T-helper 9 cell (primary cell): ENCODE data around the gene SPRY1.

Experiments used
- DNase-seq: peaks from one replicate; pipeline ENCODE4 v3.0.0-alpha.2; 2020

Gene SPRY1

DNA sequence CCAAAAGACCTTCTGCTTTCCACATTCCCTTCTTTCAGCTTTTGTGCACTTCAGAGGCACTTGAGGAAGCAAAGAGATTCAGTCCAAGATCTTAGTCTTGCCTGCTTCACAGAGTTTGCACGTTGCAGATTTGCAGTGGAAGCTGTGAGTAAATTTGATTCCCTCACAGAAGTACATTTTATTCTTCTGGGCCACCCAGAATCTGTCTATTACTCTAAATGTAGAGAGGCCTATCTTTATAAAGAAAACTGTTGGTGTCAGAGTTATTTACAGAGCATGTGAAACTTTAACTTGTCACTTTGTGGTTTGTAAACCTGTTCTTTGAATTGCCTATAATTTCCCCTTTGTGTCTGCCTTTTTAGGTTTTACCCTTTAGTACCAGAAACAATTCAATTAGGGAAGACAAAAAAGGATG, 15.5 kb downstream of the SPRY1 start:
- no peak for DNase-seq

DNA sequence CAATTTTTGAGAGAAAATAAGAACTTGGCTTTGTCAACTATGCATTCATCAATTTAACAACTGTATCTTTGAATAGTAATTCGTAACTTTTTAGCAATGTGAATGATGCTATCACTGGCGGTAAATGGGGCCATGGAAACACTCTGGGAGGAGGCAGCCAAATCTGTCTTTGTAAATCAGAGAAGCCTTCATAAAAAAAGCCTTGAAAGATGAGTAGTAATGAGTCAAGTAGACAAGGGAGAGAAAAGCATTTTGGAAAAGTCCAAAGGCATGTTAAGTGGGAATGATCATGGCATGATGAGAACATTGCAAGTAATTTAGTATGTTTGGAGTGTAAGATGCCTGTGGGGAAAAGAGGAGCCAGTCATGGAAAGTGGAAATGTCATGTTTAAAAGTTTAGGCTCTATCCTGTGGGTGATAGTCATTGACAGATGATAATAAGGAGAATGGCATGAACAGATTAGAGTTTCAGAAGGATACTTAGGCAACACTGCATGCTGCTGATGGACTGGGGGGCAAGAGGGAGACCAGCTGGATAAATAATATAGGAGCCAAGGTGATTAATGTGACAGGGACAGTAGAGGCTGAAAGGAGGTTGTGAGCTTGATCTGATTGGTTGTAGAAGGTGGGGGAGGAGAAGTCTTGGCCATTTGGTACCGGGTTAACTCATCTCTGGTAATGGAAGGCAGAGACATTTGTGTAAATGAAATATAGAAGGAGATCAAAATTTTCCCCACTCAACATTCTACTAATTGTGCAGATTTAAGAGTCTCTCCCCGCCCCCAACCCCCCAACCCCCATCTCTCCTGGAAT, 16.3 kb downstream of the SPRY1 start:
- no peak for DNase-seq

DNA sequence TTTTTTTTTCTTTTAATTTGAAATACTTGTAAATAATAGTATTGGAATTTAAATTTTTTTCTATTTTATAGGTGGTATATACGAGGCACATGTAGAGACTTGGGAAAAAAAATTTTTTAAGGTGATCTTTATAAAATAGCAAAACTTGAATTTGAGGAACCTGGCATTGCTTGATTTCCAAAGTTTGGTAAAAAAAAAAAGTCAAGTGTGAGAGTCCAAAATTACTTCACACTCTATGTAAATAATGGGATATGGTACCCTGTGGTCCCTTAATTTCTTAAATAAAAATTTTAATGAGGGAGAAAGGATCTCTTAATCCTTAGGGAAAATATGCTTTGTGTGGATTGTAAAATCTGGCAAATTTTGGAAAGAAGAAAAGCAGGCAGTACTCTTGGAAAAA, 19.0 kb downstream of the SPRY1 start:
- no peak for DNase-seq

DNA sequence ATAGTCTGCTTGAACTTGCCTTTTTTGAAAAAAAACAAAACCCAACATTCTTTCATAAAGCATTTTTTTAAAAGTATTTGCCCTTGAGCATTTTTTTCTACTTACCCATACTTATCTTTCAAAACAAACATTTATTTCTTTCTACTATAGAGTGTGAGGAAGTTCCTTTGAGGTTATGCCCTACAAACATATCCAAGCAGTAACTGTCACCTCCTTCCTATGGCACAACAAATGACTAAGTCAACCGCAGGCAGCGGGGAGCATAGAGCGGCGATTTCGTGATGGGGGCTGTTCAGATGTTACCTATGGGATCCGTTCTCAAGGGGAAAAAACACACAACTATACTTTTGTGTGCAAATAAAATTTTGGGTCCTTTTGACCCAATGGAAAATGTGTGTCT, 19.4 kb downstream of the SPRY1 start:
- no peak for DNase-seq

DNA sequence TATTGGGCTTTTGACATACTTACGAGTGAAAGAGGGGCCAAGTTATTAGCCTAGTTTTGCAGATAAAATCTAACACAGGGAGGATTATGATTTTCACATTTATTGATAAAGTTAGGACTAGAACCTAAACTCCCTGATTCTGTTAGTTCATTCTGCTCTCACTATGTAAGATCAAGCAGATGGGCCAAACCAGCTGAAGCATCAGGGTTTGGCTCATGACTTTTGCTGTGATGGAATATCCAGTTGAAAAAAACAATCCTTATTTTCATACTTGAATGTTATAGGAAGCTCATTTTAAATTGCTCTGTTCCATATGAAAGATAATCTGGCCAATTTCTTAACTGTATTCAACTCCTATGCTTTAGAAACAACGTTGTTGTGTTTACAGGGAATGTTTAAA, 21.2 kb downstream of the SPRY1 start:
- no peak for DNase-seq

DNA sequence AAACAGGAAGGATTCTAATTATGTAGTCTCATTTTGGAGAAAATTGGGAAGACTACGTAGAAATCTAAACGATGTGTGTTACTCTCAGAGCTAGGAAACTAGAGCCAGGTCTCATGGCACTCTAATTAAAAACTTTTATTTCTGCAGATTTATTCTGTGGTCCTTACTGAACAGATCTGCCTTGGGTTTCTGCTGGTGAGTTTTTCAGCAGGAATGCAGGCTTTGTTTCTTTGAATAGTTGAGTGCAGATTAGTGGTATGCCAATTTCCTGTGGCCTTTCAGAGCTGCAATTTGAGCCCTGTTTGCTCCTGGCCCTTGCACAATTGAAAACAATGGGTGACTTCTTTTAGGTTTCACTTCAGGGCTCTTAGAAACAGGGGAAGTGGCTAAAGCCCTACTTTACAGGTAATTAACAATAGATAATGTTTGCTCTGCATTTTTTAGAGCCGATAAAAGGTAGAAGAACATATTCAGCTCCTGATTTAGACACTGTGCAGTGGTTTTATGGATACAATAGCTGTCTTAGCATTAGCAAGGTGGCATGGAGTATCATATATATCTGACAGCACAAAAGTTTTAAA, 21.8 kb downstream of the SPRY1 start:
- no peak for DNase-seq

DNA sequence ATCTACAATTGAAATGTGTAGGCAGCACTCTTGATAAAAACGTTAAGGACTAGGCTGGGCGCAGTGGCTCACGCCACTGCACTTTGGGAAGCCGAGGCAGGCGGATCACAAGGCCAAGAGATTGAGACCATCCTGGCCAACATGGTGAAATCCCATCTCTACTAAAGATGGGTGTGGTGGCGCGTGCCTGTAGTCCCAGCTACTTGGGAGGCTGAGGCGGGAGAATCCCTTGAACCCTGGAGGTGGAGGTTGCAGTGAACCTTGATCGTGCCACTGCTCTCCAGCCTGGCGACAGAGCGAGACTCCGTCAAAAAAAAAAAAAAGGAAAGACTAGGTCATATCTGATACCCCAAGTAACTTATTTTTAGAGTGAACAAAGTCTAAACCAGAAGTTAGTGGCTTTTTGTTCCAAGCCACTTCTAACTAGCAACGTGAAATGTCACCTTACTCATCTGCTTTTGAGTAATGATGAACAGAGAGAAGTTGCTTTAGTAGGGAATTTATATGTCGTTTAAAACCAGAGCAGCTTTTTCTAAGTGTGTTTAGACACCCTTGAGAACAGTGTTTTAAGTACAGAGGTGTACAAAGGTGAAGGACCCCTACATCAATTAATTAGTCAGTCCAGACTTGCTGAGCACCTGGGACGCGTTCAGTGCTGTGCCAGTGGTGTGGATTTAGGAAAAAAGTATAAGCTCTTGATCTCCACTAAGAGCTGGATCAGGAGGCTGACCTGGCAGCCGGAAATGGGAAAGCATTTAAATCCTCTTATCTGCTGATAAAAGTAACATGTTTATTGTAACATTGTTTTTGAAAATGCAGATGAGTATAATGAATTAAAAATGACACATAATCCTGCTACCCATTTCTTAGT, 23.5 kb downstream of the SPRY1 start:
- no peak for DNase-seq

DNA sequence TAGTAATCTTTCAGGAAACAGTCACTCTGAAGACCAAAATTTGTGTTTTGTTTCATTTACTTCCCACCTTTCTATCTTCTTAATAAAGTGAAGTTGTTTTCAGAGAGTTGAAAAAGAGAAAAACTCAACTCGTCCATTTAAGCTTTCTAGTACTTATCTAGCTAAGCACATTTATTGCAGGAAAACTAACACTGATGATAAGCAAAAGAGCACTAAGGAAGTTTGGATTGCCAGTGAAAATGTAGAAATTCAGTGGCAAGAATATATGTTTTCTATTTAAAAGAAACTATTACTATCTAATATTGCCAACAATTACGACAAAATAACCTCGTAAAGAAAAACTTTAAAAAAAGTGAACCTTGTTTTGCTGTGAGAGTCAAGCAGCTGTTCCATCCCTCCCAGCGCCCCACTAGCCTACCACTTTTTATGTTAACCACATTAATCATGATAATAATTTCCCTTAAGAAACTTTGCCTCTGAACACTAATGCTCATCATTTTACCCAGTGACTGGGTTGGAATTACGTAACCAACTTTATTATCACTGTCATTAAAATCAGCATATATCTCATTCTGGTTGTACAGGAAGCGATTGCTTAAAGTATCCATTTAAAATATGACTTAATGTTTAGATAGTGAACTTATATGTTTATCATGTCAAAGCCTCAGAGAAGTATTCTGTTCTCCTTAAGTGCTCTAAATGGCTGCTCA, 24.8 kb downstream of the SPRY1 start:
- DNase-seq, result no peak

DNA sequence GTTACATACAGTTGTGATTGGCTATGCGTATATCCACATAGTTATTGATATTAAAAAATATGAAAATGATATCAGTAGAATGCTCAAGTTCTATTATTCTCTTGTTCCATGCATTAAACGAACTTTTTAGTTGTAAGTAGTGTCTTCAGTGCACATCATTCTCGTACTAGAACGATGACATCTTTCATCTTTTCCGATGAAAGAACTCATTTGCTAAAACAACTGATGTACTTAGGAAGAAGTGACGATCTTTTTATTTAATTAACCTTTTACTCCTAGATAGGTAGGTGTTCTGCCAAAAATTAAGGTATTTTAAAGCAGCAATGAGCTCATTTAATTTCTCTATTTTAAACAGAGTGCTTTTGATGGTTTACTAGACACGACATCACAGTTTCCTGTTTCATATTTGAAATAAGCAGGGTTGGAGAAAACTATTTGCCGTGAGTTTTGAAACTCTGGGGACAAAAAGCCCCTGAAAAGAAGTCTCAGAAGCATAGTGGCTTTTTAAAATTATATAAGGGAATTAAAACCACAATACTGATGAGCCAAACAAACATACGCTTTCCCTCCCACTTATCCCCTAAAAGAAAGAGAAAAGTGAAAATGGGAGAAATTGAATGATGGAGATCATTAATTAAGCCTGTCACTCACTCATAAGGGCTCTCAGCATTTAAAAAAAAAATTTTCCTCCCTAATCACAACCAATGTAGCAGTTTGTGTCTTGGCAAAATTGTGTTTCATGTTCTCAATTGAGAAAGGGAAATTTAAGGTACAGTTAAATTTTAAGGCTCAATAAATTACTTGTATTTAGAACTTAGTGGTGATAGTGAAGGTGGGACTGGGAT, 25.6 kb downstream of the SPRY1 start:
- DNase-seq, result no peak

DNA sequence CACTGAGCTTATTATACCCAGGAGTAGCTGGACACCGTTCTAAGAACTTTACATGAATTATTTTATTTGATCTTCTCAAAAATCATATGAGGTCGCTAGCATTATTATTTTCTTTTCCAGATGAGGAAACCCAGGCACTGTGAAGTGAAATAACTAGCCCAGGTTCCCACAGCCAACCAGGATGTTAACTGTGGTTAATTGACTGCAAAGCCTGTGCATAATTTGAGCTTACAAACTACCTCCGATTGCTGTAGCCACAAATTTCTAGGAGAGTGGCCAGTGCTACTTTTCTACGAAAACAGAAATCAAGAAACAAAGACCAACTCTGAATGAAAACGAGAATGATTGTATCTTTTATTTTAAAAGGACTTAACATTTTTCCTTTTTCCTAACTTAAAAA, 27.2 kb downstream of the SPRY1 start:
- DNase-seq, result no peak

DNA sequence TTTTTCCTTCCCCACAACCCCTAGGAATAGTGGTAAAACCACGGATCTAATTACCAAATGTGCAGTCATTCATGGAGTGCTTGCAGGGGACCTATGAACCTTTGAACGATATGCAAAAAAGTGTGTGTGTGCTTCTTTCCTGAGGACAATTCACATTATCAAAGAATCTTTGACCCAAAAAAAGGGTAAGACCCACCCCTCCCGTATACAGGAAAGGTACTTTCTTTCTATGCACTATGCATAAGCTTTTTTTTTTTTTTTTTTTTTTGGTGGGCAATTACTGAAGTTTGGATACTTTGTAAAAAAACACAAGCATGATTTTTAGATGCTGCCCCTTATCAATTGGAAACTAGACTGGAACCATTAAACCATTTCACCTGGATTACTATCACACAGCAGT, 31.4 kb downstream of the SPRY1 start:
- DNase-seq, result no peak

DNA sequence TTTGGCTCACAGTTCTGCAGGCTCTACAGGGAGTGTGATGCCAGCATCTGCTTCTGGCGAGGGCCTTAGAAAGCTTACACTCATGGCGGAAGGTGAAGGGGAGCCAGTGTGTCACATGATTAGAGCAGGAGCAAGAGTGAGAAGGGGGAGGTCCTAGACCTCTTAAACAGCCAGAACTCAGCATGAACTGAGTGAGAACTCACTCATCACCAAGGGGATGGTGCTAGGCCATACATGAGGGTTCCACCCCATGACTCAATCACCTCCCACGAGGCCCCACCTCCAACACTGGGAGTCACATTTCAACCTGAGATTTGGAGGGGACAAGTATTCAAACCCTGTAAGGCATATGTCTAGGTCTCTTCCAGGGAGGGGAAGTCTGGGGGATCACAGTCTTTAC, 33.4 kb downstream of the SPRY1 start:
- DNase-seq, result no peak

DNA sequence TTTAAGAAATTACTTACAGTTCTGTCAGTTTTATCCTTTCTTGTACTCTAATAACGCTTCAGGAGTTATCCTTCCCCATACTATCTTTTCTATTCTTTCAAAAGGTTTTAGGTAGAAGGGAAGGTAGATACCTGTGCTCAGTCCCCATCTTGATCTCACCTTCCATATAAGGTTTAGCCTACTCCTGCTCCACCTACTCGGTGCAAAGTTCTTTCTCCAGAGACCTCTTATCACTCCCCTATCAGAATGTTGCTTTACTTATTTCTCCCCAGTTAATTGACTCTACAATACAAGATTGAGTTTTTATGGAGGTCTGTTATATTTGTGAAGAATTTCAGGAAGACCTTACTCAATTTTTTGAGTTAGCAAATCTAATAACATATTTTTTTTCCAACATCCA, 33.9 kb downstream of the SPRY1 start:
- DNase-seq, result no peak

DNA sequence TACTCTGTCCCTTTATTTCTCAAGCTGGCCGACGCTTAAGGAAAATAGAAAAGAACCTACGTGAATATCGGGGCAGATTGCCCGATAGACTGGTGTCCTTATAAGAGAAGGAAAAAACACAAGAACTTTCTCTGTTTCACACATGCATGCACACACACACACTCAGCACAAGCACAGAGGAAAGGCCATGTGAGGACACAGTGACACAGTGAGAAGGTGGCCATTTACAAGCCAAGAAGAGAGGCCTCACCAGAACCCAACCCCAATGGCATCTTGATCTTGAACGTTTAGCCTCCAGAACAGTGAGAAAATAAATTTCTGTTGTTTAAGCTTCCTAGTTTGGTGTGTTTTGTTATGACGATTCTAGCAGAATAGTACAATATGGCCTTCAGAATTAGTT, 37.0 kb downstream of the SPRY1 start:
- DNase-seq, result no peak

DNA sequence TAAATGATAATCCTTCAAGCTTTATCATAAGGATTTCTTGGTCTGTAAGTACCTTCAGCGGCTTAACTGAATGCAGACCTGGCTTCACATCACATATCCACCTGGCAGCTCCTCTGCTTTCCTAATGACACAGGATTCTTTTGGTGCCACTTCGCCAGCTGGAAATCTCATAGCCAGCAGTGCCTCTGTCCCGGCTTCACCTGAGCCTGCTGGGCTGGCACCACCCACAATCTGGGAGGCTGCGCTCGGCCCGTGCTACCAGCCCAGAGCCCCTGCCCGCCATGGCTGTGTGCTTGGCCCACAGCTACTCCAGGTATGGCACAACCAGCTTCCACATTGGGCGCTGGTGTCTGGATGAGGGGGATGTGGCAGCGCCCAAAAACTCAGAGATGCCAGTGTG, 37.4 kb downstream of the SPRY1 start:
- DNase-seq, result no peak

DNA sequence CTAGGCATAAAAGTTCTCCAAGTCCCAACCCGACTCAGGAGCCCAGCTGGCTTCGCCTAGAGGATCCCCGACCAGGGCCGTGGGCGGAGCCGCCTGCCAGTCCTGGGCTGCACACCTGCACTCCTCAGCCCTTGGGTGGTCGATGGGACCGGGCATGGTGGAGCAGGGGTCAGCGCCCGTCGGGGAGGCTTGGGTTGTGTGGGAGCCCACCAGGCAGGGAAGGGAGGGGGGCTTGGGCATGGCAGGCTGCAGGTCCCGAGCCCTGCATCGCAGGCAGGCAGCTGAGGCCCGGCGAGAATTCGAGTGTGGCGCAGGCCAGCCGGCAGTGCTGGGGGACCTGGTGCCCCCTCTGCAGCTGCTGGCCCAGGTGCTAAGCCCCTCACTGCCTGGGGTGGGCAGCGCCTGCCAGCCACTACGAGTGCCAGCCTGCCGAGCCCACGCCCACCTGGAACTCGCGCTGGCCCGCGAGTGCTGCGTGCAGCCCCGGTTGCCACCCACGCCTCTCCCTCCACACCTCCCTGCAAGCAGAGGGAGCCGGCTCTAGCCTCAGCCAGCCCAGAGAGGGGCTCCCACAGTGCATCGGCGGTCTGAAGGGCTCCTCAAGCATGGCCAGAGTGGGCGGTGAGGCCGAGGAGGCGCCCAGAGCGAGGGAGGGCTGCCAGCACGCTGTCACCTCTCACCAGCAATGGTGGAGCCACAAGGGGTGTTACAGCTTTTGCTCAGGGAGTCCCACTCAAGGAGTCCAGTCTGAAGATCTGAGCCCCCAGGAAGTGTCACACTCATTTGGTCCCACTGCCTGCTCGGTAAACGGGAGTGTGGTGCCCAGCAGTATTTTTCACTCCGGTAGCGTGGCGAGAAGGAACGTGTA, 38.9 kb downstream of the SPRY1 start:
- DNase-seq, result no peak

DNA sequence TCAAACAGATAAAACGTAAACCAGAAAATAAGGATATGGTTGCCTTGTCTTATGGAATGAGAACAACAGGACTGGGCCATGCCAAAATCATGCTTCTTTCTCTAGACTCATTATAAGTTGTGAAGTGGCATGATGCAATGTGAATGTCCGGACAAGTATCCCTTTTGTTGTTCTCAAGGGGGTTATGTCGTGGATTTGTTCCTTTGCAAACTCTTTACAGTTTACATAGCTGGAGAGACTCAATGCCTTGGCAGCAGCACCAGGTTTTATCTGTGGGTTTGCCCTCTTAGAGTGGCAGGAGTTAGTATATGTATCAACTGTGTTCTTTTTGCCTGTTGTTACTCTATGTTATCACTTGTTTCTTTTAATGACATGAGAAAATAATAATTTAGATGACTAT, 41.4 kb downstream of the SPRY1 start:
- DNase-seq, result no peak

DNA sequence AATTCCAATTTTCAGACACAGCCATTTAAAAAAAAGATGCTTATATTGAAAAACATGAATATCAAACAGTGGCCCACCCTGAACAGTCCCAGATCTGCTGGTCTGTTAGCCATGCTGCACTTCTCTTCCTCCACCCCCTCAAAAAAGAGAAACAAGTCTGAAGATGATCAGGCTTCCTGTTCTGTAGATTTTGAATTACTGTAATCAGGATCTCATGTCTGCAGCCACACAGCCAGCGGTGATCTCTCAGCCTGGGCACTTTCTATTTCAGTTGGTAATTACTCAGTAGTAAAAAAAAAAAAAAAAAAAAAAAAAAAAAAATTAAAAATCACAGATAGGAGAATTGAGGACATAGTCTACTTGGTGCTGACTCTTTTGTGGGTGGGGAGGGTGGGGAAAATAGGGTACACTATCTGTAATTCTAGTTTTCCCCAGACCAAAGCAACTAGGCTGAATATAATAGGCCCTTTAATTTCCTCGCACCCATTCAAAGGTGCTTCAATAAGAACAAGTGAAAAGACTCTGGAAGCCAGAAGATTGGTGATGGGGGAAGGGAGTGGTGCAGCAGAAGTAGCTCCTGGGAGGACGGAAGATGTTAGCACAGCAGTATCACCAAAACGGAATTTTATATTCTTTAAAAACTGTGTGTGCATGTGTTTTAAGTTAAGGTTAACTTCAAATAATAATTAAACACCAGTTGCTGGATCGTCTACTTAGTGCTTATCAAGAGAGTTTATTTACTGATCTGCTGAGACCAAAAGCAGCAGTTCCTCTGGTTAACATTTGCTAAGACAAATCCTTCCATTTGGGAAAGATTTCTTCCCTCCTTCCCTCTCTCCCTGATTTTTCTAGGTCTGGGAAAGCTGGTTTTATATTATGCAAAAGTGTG, 47.0 kb downstream of the SPRY1 start:
- DNase-seq, result no peak

DNA sequence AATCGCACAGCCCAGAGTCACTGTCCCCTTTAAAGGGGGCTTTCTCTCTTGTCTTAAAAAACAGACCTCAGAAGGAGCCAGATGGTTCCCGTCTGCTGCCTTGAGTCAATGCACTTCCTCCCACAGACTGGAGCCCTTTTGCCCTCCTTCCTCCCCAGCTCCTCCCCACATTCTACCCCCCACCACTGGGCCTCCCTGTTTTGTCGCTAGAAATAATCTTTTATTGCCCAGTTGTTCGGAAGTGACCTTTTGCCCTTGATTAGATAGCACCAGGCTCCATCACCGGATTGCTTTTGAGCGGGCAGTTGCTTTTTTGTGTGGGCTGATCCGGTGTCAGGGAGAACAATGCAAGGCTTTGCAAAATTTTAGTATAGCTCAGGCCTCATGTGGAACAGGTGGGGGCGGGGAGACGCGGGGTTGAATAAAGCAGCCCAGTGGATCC, 47.7 kb downstream of the SPRY1 start:
- no peak for DNase-seq

DNA sequence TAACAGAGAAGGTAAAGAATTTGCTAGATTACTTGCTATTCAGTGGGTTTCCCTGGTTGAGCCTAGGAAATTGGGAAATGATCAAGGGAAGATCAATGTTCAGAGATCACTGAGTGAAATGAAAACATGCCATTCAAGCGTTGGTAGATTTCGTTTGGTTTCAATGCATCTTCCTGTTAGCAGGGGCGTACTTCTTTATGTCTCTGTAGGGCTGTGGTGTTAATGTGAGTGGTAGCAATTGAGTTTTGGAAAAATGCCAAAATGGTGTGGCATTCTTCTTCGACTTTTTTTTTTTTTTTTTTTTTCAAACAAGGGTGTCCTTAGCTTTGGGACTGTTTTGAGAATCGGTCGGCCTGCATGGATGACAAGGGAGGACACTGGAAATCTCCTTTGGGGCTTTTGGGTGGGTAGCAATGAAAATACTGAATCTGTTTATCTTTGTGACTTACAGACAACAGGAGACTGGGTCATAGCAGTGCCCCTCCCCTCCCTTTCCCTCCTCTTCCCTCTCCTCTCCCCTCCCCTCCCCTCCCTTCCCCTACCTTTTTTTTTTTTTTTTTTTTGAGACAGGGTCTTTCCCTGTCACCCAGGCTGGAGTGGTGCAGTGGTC, 50.4 kb downstream of the SPRY1 start:
- DNase-seq, result no peak
